ENCODE data around the gene CDH4.

DNA sequence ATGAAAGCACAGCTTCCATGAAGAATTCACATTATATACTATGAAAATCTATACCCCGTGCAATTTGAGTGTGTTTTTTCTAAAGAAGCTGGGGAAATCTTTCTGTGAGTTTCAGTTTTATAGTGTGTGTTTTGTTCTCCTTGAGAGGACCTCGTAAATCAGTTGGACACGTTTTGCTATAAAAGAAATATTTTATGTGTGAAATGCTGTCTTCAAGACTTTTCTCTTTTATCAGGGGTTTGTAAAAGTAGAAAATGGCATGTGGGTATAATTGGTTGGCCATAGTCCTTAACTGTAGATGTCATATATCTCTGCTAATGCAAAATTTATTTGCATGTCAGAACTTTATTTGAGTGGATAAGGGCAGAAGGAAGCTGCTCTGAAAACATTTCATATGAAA lies 186.2 kb downstream of the CDH4 start:
- TF ChIP-seq POLR2A (IDR thresholded peaks at IDR 0.05; ENCODE audit: low read length) (no peak), GATA1 (IDR thresholded peaks at IDR 0.05; ENCODE audit: low read depth, low read length) (no peak)
